ENCODE results near the gene RALY. TPM values are rescaled to one million over a fixed set of nuclear protein-coding genes. Genes with fewer than 3 reads are reported as not detected.

The RALY gene
- total and polyA plus RNA-seq, 10 of the 15 experiments (the other 5 are each of a cell fraction or from before 2014, with no cell fraction given) = 1.2 to 246 (median 137) TPM

GRCh38 chr20:34040300-34040995 is 46.7 kb downstream of the RALY start (continued):
- TF ChIP-seq PRDM15 (CRISPR knock-in tag; IDR thresholded peaks at IDR 0.05) = no peak
- no peak for TF ChIP-seq PML (IDR thresholded peaks at IDR 0.05; ENCODE audit: low read length)
- no peak for TF ChIP-seq ATF2 (IDR thresholded peaks at IDR 0.05; ENCODE audit: low read length)
- TF ChIP-seq RFX5 (IDR thresholded peaks at IDR 0.05; ENCODE audit: low read depth, low read length) = no peak
- no peak for TF ChIP-seq MXI1 (IDR thresholded peaks at IDR 0.05; ENCODE audit: low read depth, low read length)
- TF ChIP-seq LARP7 (IDR thresholded peaks at IDR 0.05) = no peak

- H3K27ac ChIP-seq (ENCODE audit: control insufficient read depth, insufficient read depth) = no peak overlapping the region
- no peak for DNase-seq (ENCODE audit: low read depth, low spot score)
- peaks cover 11% of the 10 kb centered on the region for H4K20me1 ChIP-seq (ENCODE audit: control insufficient read depth, insufficient read depth)
- ChIA-PET RAD21 (ENCODE audit: unreplicated experiment) (no interaction called here), CTCF (no interaction called here), SMC1A (ENCODE audit: uncharacterized antibody, unreplicated experiment) (interaction anchor here (1.1 to 1.5 kb wide), 2 partner anchors 13 to 17 kb away, joined by 3 read pairs; no protein-coding TSS in a partner anchor), POLR2A (no interaction called here)
- H3K79me2 ChIP-seq (ENCODE audit: control insufficient read depth, insufficient read depth, low read length) = peaks cover 49% of the 10 kb centered on the region
- H3K36me3 ChIP-seq (ENCODE audit: control insufficient read depth in 2 of 2, insufficient read depth in 2 of 2, low read length in 1 of 2) = peaks cover 7 to 11% of the 10 kb centered on the region in 2 experiments
- whole genome bisulfite sequencing (ENCODE audit: insufficient coverage, insufficient replicate concordance, low lambda C conversion rate, missing lambda C conversion rate) = 97% methylated on average over 4 of the region's 4 CpGs
- FAIRE-seq = no peak
- H3K4me2 ChIP-seq (ENCODE audit: control insufficient read depth, insufficient read depth) = no peak overlapping the region
- TF ChIP-seq HDAC6 (IDR thresholded peaks at IDR 0.05; ENCODE audit: unreplicated experiment) (no peak), PAX8 (IDR thresholded peaks at IDR 0.05) (no peak), LARP7 (IDR thresholded peaks at IDR 0.05) (no peak), MLLT1 (IDR thresholded peaks at IDR 0.05) (no peak), ZNF24 (IDR thresholded peaks at IDR 0.05) (no peak), ZBTB4 (CRISPR knock-in tag; IDR thresholded peaks at IDR 0.05) (no peak), HDGF (IDR thresholded peaks at IDR 0.05) (no peak)
- no TSS peak for BruUV-seq (replicated peaks)
- H3K9ac ChIP-seq (ENCODE audit: control insufficient read depth, insufficient read depth, low read length) = no peak overlapping the region
- H2AFZ ChIP-seq (ENCODE audit: control insufficient read depth, low read depth, low read length) = no peak overlapping the region
- H3K27me3 ChIP-seq (replicated peaks in 1 of 2; ENCODE audit: control insufficient read depth in 2 of 2, insufficient read depth in 2 of 2, low read length in 1 of 2) = no peaks in the 10 kb centered on the region
- intact Hi-C loops (cut with micrococcal nuclease; ENCODE audit: unreplicated experiment) (no loop called here), in situ Hi-C loops (cut with MboI) (no loop called here)
- no peak overlapping the region for H3K4me3 ChIP-seq
- no peaks in the 10 kb centered on the region for H3K9me3 ChIP-seq (replicated peaks; ENCODE audit: control insufficient read depth, insufficient read depth, low read length)
- peaks cover 6% of the 10 kb centered on the region for H3K4me1 ChIP-seq (ENCODE audit: control insufficient read depth, insufficient read depth, low read length)
- ATAC-seq = no peak
Observed at GRCh38 chr20:34041226-34041625, 47.5 kb downstream of the RALY start.

Measured in GM12878 (cell line).